K562 (cell line): ENCODE measurements around the gene GLRX2. TPM values are rescaled to one million over a fixed set of nuclear protein-coding genes. Genes with fewer than 3 reads are reported as not detected.

Experiments
- ARID2 ChIP-seq: fragments of 450-650 bp; IDR thresholded peaks from 2 replicates; pipeline ENCODE4 v1.6.1; 2017; ENCODE audit warnings: antibody characterized with exemption, mild to moderate bottlenecking
- BCLAF1 ChIP-seq, 2 experiments: fragments of 450-650 bp in 1 of 2; IDR thresholded peaks; 2 replicates each; pipeline ENCODE4 v1.6.1; 2011 to 2017; ENCODE audit warnings: low read depth in 2 of 2, antibody characterized with exemption in 1 of 2, borderline replicate concordance in 1 of 2, low read length in 1 of 2, mild to moderate bottlenecking in 1 of 2, mixed read lengths in 1 of 2; ENCODE audit not compliant: control insufficient read depth in 1 of 2
- CBFA2T3 ChIP-seq: fragments of 450-650 bp; IDR thresholded peaks from 2 replicates; pipeline ENCODE4 v1.6.1; 2017
- CBX3 ChIP-seq, 2 experiments: IDR thresholded peaks; 1 replicate in 1 of 2; 2 replicates in 1 of 2; pipeline ENCODE4 v1.6.1; 2012; ENCODE audit warnings: inconsistent platforms in 2 of 2, low read length in 2 of 2, borderline replicate concordance in 1 of 2, control low read depth in 1 of 2
- ESRRA ChIP-seq: fragments of 450-650 bp; IDR thresholded peaks from 2 replicates; pipeline ENCODE4 v1.6.1; 2014; ENCODE audit warnings: low read depth, mild to moderate bottlenecking, moderate library complexity, borderline replicate concordance
- FOXP4 ChIP-seq: sonication (generic); formaldehyde crosslinking; IDR thresholded peaks from 2 replicates; pipeline ENCODE4 v1.8.0; 2022; ENCODE audit warnings: mild to moderate bottlenecking, missing genetic modification reagents, borderline replicate concordance
- GABPA ChIP-seq: fragments of 200-800 bp; sonication (Bioruptor generic); conservative IDR thresholded peaks from 2 replicates; pipeline ENCODE4 v1.6.1; 2016; ENCODE audit warnings: low read depth, missing genetic modification characterization, missing compliant biosample characterization
- KDM4B ChIP-seq, 2 experiments: fragments of 450-650 bp in 1 of 2; sonication (generic) in 1 of 2; IDR thresholded peaks; 2 replicates each; pipeline ENCODE4 v1.6.1; 2016 to 2017; ENCODE audit warnings: borderline replicate concordance in 2 of 2, antibody characterized with exemption in 1 of 2, low read depth in 1 of 2, mild to moderate bottlenecking in 1 of 2
- MYC ChIP-seq, 2 experiments: fragments of 250-450 bp in 1 of 2; sonication (Bioruptor Pico) in 1 of 2; IDR thresholded peaks; 2 replicates each; pipeline versions ENCODE4 v1.5.1 to v1.6.1; 2012 to 2021; ENCODE audit warnings: low read depth in 2 of 2, borderline replicate concordance in 1 of 2, improper control_type of control experiment in 1 of 2, low read length in 1 of 2, mild to moderate bottlenecking in 1 of 2, moderate library complexity in 1 of 2
- NFATC3 ChIP-seq: fragments of 450-650 bp; IDR thresholded peaks from 2 replicates; pipeline ENCODE4 v1.6.1; 2017; ENCODE audit warnings: mild to moderate bottlenecking
- NFIC ChIP-seq: fragments of 450-650 bp; IDR thresholded peaks from 2 replicates; pipeline ENCODE4 v1.6.1; 2017; ENCODE audit warnings: mild to moderate bottlenecking, inconsistent platforms
- PHF8 ChIP-seq: fragments of 200-600 bp; sonication (generic); IDR thresholded peaks from 2 replicates; pipeline ENCODE4 v1.6.1; 2012; ENCODE audit warnings: mixed run types, mild to moderate bottlenecking, inconsistent platforms, low read length, moderate library complexity, borderline replicate concordance
- PML ChIP-seq: IDR thresholded peaks from 2 replicates; pipeline ENCODE4 v1.6.1; 2012; ENCODE audit warnings: low read length, inconsistent platforms
- POLR2B ChIP-seq: fragments of 450-650 bp; IDR thresholded peaks from 2 replicates; pipeline ENCODE4 v1.6.1; 2018; ENCODE audit warnings: low read depth; ENCODE audit not compliant: partially characterized antibody
- RNF2 ChIP-seq: sonication (generic); IDR thresholded peaks from 2 replicates; pipeline ENCODE4 v1.6.1; 2016
- TAF15 ChIP-seq: fragments of 200-400 bp; formaldehyde crosslinking; IDR thresholded peaks from 2 replicates; pipeline ENCODE4 v1.6.1; 2017; ENCODE audit warnings: mild to moderate bottlenecking, low read depth, low read length, moderate library complexity
- ZBTB17 ChIP-seq: fragments of 450-650 bp; formaldehyde crosslinking; IDR thresholded peaks from 2 replicates; pipeline ENCODE4 v1.4.0; 2020; ENCODE audit warnings: mild to moderate bottlenecking
- ZBTB43 ChIP-seq: sonication (generic); formaldehyde crosslinking; IDR thresholded peaks from 2 replicates; pipeline ENCODE4 v1.8.0; 2023; ENCODE audit warnings: mild to moderate bottlenecking, missing genetic modification reagents
- ZEB2 ChIP-seq: fragments of 450-650 bp; IDR thresholded peaks from 2 replicates; pipeline ENCODE4 v1.6.1; 2016
- ZNF175 ChIP-seq: fragments of 200-800 bp; sonication (Bioruptor generic); IDR thresholded peaks from 2 replicates; pipeline ENCODE4 v1.6.1; 2016; ENCODE audit warnings: low read depth, mild to moderate bottlenecking, missing genetic modification characterization, missing compliant biosample characterization
- polyA plus RNA-seq, 8 experiments: library from polyadenylated mRNA; depleted of rRNA in 4 of 8; stranded (reverse) in 5 of 8; unstranded in 3 of 8; fragments of >200 nt; fragmentation: Nextera tagmentation in 2 of 8; fragmentation: Illumina TruSeq in 1 of 8; extraction: Ambion mirVana in 2 of 8; extraction: Trizol in 1 of 8; gene quantifications; 2 replicates each; pipeline versions ENCODE4 v1.2.1 to v1.2.3, GENCODE V29; 2011 to 2014; ENCODE audit warnings: inconsistent platforms in 1 of 8, missing spikeins in 1 of 8
- total RNA-seq, 7 experiments: library from RNA; depleted of rRNA in 6 of 7; stranded (reverse); fragments of >200 nt in 6 of 7; fragmentation: Illumina TruSeq in 2 of 7; extraction: Trizol in 2 of 7; gene quantifications; 2 replicates each; pipeline versions ENCODE4 v1.2.1 to v1.2.3, GENCODE V29; 2011 to 2021; ENCODE audit warnings: low replicate concordance in 1 of 7

GLRX2 gene
- total and polyA plus RNA-seq, 9 of the 15 experiments (the other 6 are each of a cell fraction or from before 2014, with no cell fraction given): 13.3 to 82.6 (median 55.1) TPM

- peak; percentile 87 for TF ChIP-seq POLR2B
- TF ChIP-seq ESRRA: peak; percentile 85; the same call in 1 of the 2 replicates
- peak; percentile 94 for TF ChIP-seq MYC (IDR thresholded peaks at IDR 0.05; ENCODE audit: low read depth, low read length)
- no peak for TF ChIP-seq MYC (CRISPR knock-in tag; IDR thresholded peaks at IDR 0.05; ENCODE audit: borderline replicate concordance, low read depth)
- TF ChIP-seq GABPA (tag): peak; percentile 88
- TF ChIP-seq NFIC: peak; percentile 63; the same call in 1 of the 2 replicates
- TF ChIP-seq CBFA2T3: peak; percentile 55
- peak; percentile 96 for TF ChIP-seq RNF2
- peak; percentile 11; the same call in 1 of the 2 replicates for TF ChIP-seq ZEB2
- no peak for TF ChIP-seq NFATC3
- TF ChIP-seq KDM4B (IDR thresholded peaks at IDR 0.05; ENCODE audit: borderline replicate concordance in 2 of 2, low read depth in 1 of 2): peak in 1 of 2 experiments; percentile 89; a peak in 1 of 4 replicates
- no peak for TF ChIP-seq ZNF175 (CRISPR knock-in tag)
- TF ChIP-seq ARID2: 0 out of 2 replicates have a peak, but pooled peaks have one; percentile 40
- TF ChIP-seq PML: peak; percentile 85
- TF ChIP-seq TAF15: no peak
- peak in 1 of 2 experiments; percentile 84; a peak in 1 of 4 replicates for TF ChIP-seq BCLAF1 (IDR thresholded peaks at IDR 0.05; ENCODE audit: borderline replicate concordance in 1 of 2, control insufficient read depth in 1 of 2, low read depth in 2 of 2, low read length in 1 of 2)
- peak; percentile 92 for TF ChIP-seq FOXP4 (CRISPR knock-in tag)
- TF ChIP-seq ZBTB17 (CRISPR knock-in tag): no peak
- TF ChIP-seq PHF8: peak; percentile 88
- TF ChIP-seq CBX3 (IDR thresholded peaks at IDR 0.05; ENCODE audit: borderline replicate concordance in 1 of 2, low read length in 2 of 2): peak in 1 of 2 experiments; percentile 96; a peak in 2 of 3 replicates
- TF ChIP-seq ZBTB43 (CRISPR knock-in tag): 0 out of 2 replicates have a peak, but pooled peaks have one; percentile 77
These were observed 45.7 kb downstream of the GLRX2 start, which contains the start of the genes RO60 and UCHL5 (continued) for GRCh38 chr1:193059282-193060114.
